WTC11 (cell line): ENCODE measurements around the gene FLRT1. TPM values are rescaled to one million over a fixed set of nuclear protein-coding genes. Genes with fewer than 3 reads are reported as not detected.

Experiments used
- ATAC-seq: fragments of 200-7000 bp; cut with Tn5 transposase; 2 replicates; pipeline ENCODE4 v1.10.0; 2021; ENCODE audit warnings: mild to moderate bottlenecking, moderate library complexity
- Bru-seq: library from RNA; stranded (reverse); fragments of 400-500 nt; gene quantifications from one replicate; lab custom pipeline; 2021; lab: Mats Ljungman, UMichigan
- CTCF ChIA-PET: fragments of 300-600 bp; sonication (Branson Sonifier 250); formaldehyde crosslinking; loops from one replicate; lab custom pipeline; 2021; ENCODE audit warnings: antibody characterized with exemption; lab: Charles Lee
- POLR2A ChIA-PET: fragments of 350-600 bp; sonication (Branson Sonifier 250); formaldehyde crosslinking; loops from one replicate; lab custom pipeline; 2021; ENCODE audit warnings: antibody characterized with exemption; lab: Charles Lee
- DNase-seq: peaks from one replicate; pipeline ENCODE4 v3.0.0; 2021; ENCODE audit warnings: low spot score
- H3K27ac Mint-ChIP-seq: 2 replicates; pipeline ENCODE4 v1.8.0; 2021; ENCODE audit warnings: mixed read lengths
- H3K27me3 Mint-ChIP-seq: 2 replicates; pipeline ENCODE4 v1.8.0; 2021; ENCODE audit warnings: low read depth, mild to moderate bottlenecking, moderate library complexity, mixed read lengths
- H3K36me3 Mint-ChIP-seq: 2 replicates; pipeline ENCODE4 v1.8.0; 2021; ENCODE audit warnings: mixed read lengths
- H3K4me1 Mint-ChIP-seq: 2 replicates; pipeline ENCODE4 v1.8.0; 2022; ENCODE audit warnings: mixed read lengths
- H3K4me3 Mint-ChIP-seq: 2 replicates; pipeline ENCODE4 v1.8.0; 2021; ENCODE audit warnings: mild to moderate bottlenecking, moderate library complexity, mixed read lengths
- H3K9me3 Mint-ChIP-seq: 2 replicates; pipeline ENCODE4 v1.8.0; 2021; ENCODE audit warnings: mixed read lengths
- CBFB ChIP-seq: sonication (generic); formaldehyde crosslinking; IDR thresholded peaks from 2 replicates; pipeline ENCODE4 v1.8.1; 2022; ENCODE audit warnings: mild to moderate bottlenecking, low read depth, missing genetic modification reagents
- CDX4 ChIP-seq: fragments of 250-450 bp; sonication (Bioruptor Pico); IDR thresholded peaks from 2 replicates; pipeline ENCODE4 v1.9.0; 2021; ENCODE audit warnings: moderate library complexity, mild to moderate bottlenecking, inconsistent platforms, borderline replicate concordance
- FOXJ3 ChIP-seq: sonication (generic); formaldehyde crosslinking; IDR thresholded peaks from 2 replicates; pipeline ENCODE4 v1.9.0; 2021; ENCODE audit warnings: missing genetic modification reagents, mild to moderate bottlenecking, borderline replicate concordance
- GTF2I ChIP-seq: fragments of 250-450 bp; sonication (Bioruptor Pico); conservative IDR thresholded peaks from 2 replicates; pipeline ENCODE4 v1.4.0; 2021; ENCODE audit warnings: mild to moderate bottlenecking
- JAZF1 ChIP-seq: fragments of 250-450 bp; sonication (Bioruptor Pico); IDR thresholded peaks from 2 replicates; pipeline ENCODE4 v1.9.0; 2021; ENCODE audit warnings: moderate library complexity, mild to moderate bottlenecking, inconsistent platforms
- KAT7 ChIP-seq: sonication (generic); formaldehyde crosslinking; IDR thresholded peaks from 2 replicates; pipeline ENCODE4 v1.8.1; 2023; ENCODE audit warnings: missing genetic modification reagents, mild to moderate bottlenecking, borderline replicate concordance
- RELA ChIP-seq: sonication (generic); formaldehyde crosslinking; IDR thresholded peaks from 2 replicates; pipeline ENCODE4 v1.8.1; 2022; ENCODE audit warnings: missing genetic modification reagents, mild to moderate bottlenecking, borderline replicate concordance
- SMAD4 ChIP-seq: sonication (generic); formaldehyde crosslinking; IDR thresholded peaks from 2 replicates; pipeline ENCODE4 v1.8.0; 2022; ENCODE audit warnings: mild to moderate bottlenecking, missing genetic modification reagents
- USF1 ChIP-seq: sonication (generic); formaldehyde crosslinking; IDR thresholded peaks from 2 replicates; pipeline ENCODE4 v1.8.0; 2022; ENCODE audit warnings: mild to moderate bottlenecking, missing genetic modification reagents
- USF2 ChIP-seq: sonication (generic); formaldehyde crosslinking; IDR thresholded peaks from 2 replicates; pipeline ENCODE4 v1.8.1; 2023; ENCODE audit warnings: mild to moderate bottlenecking, missing genetic modification reagents, moderate library complexity
- ZNF532 ChIP-seq: fragments of 250-450 bp; sonication (Bioruptor Pico); IDR thresholded peaks from 2 replicates; pipeline ENCODE4 v1.9.0; 2021; ENCODE audit warnings: mild to moderate bottlenecking, borderline replicate concordance
- long read RNA-seq, 3 experiments: library from RNA in 1 of 3; library from capped mRNA in 1 of 3; library from polyadenylated mRNA in 1 of 3; unstranded in 2 of 3; stranded (forward) in 1 of 3; transcript quantifications; one replicate each; pipeline ENCODE4 v2.0.0, GENCODE V29; 2021
- total RNA-seq: library from RNA; stranded (reverse); gene quantifications from 3 replicates; pipeline ENCODE4 v1.2.3, GENCODE V29; 2021
- TF ChIP-seq, protein P1 (sequence below): sonication (generic); formaldehyde crosslinking; conservative IDR thresholded peaks from 2 replicates; pipeline ENCODE4 v1.8.1; 2022; ENCODE audit warnings: mild to moderate bottlenecking, missing genetic modification reagents
- TF ChIP-seq, protein P2 (sequence below): sonication (generic); formaldehyde crosslinking; IDR thresholded peaks from 2 replicates; pipeline ENCODE4 v1.8.0; 2023; ENCODE audit warnings: mild to moderate bottlenecking, missing genetic modification reagents

FLRT1 gene
- total RNA-seq (0.14 to 0.20 TPM (median 0.16 TPM) in 3 replicates), Bru-seq, nascent RNA (percentile 11 among the genes with signal in this experiment)
- long read RNA-seq, experiment 1, result 0 reads
- long read RNA-seq, experiment 2, result 0 reads
- long read RNA-seq, experiment 3, result 0 reads

GRCh38 chr11:64035576-64035975 is at the start of gene FLRT1:
FLRT1 (plus strand) TSS chr11:64035931; CDS start chr11:64116268, 80,337 bp downstream.
- Mint-ChIP-seq H3K4me1 (peaks cover 12% of the 10 kb centered on the region), H3K27me3 (peaks cover 93% of the 10 kb centered on the region), H3K9me3 (no peaks in the 10 kb centered on the region), H3K27ac (no peak within 1 kb of the TSS), H3K36me3 (no peaks in the 10 kb centered on the region), H3K4me3 (peak within 1 kb of the TSS; percentile 80)
- TF ChIP-seq ZNF532 (CRISPR knock-in tag) (no peak), CDX4 (CRISPR knock-in tag) (no peak), JAZF1 (no peak), SMAD4 (CRISPR knock-in tag) (no peak), USF1 (no peak), USF2 (CRISPR knock-in tag) (no peak), RELA (CRISPR knock-in tag) (no peak), CBFB (CRISPR knock-in tag) (no peak), GTF2I (CRISPR knock-in tag) (no peak), FOXJ3 (CRISPR knock-in tag) (no peak), KAT7 (CRISPR knock-in tag) (no peak)
- TF ChIP-seq, protein P1, sequence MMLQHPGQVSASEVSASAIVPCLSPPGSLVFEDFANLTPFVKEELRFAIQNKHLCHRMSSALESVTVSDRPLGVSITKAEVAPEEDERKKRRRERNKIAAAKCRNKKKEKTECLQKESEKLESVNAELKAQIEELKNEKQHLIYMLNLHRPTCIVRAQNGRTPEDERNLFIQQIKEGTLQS, result no peak
- TF ChIP-seq, protein P2, sequence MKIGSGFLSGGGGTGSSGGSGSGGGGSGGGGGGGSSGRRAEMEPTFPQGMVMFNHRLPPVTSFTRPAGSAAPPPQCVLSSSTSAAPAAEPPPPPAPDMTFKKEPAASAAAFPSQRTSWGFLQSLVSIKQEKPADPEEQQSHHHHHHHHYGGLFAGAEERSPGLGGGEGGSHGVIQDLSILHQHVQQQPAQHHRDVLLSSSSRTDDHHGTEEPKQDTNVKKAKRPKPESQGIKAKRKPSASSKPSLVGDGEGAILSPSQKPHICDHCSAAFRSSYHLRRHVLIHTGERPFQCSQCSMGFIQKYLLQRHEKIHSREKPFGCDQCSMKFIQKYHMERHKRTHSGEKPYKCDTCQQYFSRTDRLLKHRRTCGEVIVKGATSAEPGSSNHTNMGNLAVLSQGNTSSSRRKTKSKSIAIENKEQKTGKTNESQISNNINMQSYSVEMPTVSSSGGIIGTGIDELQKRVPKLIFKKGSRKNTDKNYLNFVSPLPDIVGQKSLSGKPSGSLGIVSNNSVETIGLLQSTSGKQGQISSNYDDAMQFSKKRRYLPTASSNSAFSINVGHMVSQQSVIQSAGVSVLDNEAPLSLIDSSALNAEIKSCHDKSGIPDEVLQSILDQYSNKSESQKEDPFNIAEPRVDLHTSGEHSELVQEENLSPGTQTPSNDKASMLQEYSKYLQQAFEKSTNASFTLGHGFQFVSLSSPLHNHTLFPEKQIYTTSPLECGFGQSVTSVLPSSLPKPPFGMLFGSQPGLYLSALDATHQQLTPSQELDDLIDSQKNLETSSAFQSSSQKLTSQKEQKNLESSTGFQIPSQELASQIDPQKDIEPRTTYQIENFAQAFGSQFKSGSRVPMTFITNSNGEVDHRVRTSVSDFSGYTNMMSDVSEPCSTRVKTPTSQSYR (CRISPR knock-in tag), result no peak
- DNase-seq (no peak), ATAC-seq (no peak)
- POLR2A ChIA-PET, result no interaction called here
- CTCF ChIA-PET, result interaction anchor here (0.6 to 6.0 kb wide), 7 partner anchors 28 to 172 kb away, joined by 3 to 55 read pairs (median 4); no protein-coding TSS in a partner anchor
